K562 (cell line): ENCODE results near the gene DCUN1D3. TPM values are rescaled to one million over a fixed set of nuclear protein-coding genes. Genes with fewer than 3 reads are reported as not detected.

Experiments
- ATAC-seq: fragments of 200-7000 bp; cut with Tn5 transposase; 3 replicates; pipeline ENCODE4 v1.9.1; 2020; ENCODE audit warnings: moderate library complexity
- BruUV-seq: library from RNA; stranded (reverse); fragments of 400-500 nt; replicated peaks from 2 replicates; lab custom pipeline; 2021; lab: Mats Ljungman, UMichigan
- CTCF ChIA-PET: fragments of 300-600 bp; formaldehyde crosslinking; extraction: SDS; loops from one replicate; lab custom pipeline; 2021; ENCODE audit warnings: low intra/inter-chr PET ratio; lab: Yijun Ruan, JAX
- POLR2A ChIA-PET: fragments of 300-600, 350-650 bp; sonication (Branson Sonifier 250); formaldehyde crosslinking; extraction: SDS; loops from one replicate; lab custom pipeline; 2021; ENCODE audit warnings: antibody characterized with exemption, inconsistent platforms; lab: Yijun Ruan, JAX
- DNase-seq, 4 experiments: peaks; one replicate each; pipeline versions ENCODE4 v3.0.0 to v3.0.0-alpha.2; 2011 to 2018; ENCODE audit warnings: low spot score in 3 of 4, mixed read lengths in 3 of 4; ENCODE audit errors: extremely low read depth in 1 of 4
- FAIRE-seq: peaks from 2 replicates; lab custom pipeline; 2011; peaks lifted over from hg19 to GRCh38; lab: Jason Lieb, UNC
- H2AFZ ChIP-seq: 2 replicates; pipeline ENCODE4 v1.6.0; 2011; ENCODE audit warnings: low read depth, low read length, control low read depth, inconsistent platforms
- H3K27ac ChIP-seq: fragments of 200-600 bp; 3 replicates; pipeline ENCODE4 v1.8.0; 2011; ENCODE audit warnings: low read depth, mild to moderate bottlenecking, control low read depth, inconsistent platforms, low read length, moderate library complexity, mixed read lengths; ENCODE audit errors: extremely low read depth
- H3K27me3 ChIP-seq, 2 experiments: fragments of 300-600 bp in 1 of 2; 2 replicates in 1 of 2; 3 replicates in 1 of 2; pipeline versions ENCODE4 v1.6.0 to v1.8.0; 2011; ENCODE audit warnings: inconsistent platforms in 2 of 2, low read length in 2 of 2, mild to moderate bottlenecking in 1 of 2, mixed read lengths in 1 of 2, moderate library complexity in 1 of 2; ENCODE audit not compliant: control insufficient read depth in 2 of 2, insufficient read depth in 2 of 2
- H3K36me3 ChIP-seq: fragments of 300-600 bp; 3 replicates; pipeline ENCODE4 v1.8.0; 2011; ENCODE audit warnings: mild to moderate bottlenecking, low read length, inconsistent platforms; ENCODE audit not compliant: control insufficient read depth, insufficient read depth
- H3K4me1 ChIP-seq, 2 experiments: fragments of 200-600 bp in 1 of 2; replicated peaks in 1 of 2; 2 replicates in 1 of 2; 3 replicates in 1 of 2; pipeline versions ENCODE4 v1.5.1 to v1.8.0; 2011; ENCODE audit warnings: inconsistent platforms in 2 of 2, low read length in 2 of 2, mild to moderate bottlenecking in 1 of 2, mixed read lengths in 1 of 2, moderate library complexity in 1 of 2; ENCODE audit not compliant: control insufficient read depth in 2 of 2, insufficient read depth in 2 of 2
- H3K4me2 ChIP-seq: 2 replicates; pipeline ENCODE4 v1.6.1; 2011; ENCODE audit warnings: low read length, control low read depth, inconsistent platforms, mixed read lengths; ENCODE audit not compliant: insufficient read depth
- H3K4me3 ChIP-seq: fragments of 200-600 bp; sonication (generic), shearing (Covaris generic); 2 replicates; pipeline ENCODE4 v1.5.1; 2016; ENCODE audit warnings: control low read depth, inconsistent platforms
- H3K79me2 ChIP-seq: fragments of 200-600 bp; 3 replicates; pipeline ENCODE4 v1.8.0; 2011; ENCODE audit warnings: low read length, inconsistent platforms; ENCODE audit not compliant: control insufficient read depth, insufficient read depth
- H3K9ac ChIP-seq, 2 experiments: 2 replicates each; pipeline versions ENCODE4 v1.6.0 to v1.6.1; 2011; ENCODE audit warnings: low read depth in 2 of 2, low read length in 2 of 2, control low read depth in 1 of 2, inconsistent platforms in 1 of 2, mild to moderate bottlenecking in 1 of 2, mixed read lengths in 1 of 2; ENCODE audit not compliant: insufficient read depth in 1 of 2
- H3K9me1 ChIP-seq: one replicate; pipeline ENCODE4 v1.6.0; 2011; ENCODE audit warnings: inconsistent platforms, mild to moderate bottlenecking, low read length, moderate library complexity; ENCODE audit not compliant: control insufficient read depth, insufficient read depth
- H3K9me3 ChIP-seq: replicated peaks from 2 replicates; pipeline ENCODE4 v1.5.1; 2011; ENCODE audit warnings: low read depth, low read length, inconsistent platforms; ENCODE audit not compliant: control insufficient read depth, insufficient read depth
- H4K20me1 ChIP-seq: replicated peaks from 2 replicates; pipeline ENCODE4 v1.6.1; 2011; ENCODE audit warnings: low read length, inconsistent platforms, mixed read lengths; ENCODE audit not compliant: control insufficient read depth, insufficient read depth
- ETS2 ChIP-seq: IDR thresholded peaks from 2 replicates; pipeline ENCODE4 v1.6.1; 2016; ENCODE audit warnings: borderline replicate concordance, missing genetic modification characterization, mild to moderate bottlenecking, moderate library complexity, missing compliant biosample characterization; ENCODE audit not compliant: poor library complexity, severe bottlenecking
- FOXK1 ChIP-seq: sonication (generic); formaldehyde crosslinking; IDR thresholded peaks from 2 replicates; pipeline ENCODE4 v1.8.0; 2022; ENCODE audit warnings: missing genetic modification reagents, mild to moderate bottlenecking, borderline replicate concordance
- GABPB2 ChIP-seq: fragments of 250-450 bp; sonication (Bioruptor Pico); conservative IDR thresholded peaks from 2 replicates; pipeline ENCODE4 v1.5.1; 2021; ENCODE audit warnings: mild to moderate bottlenecking
- HEY1 ChIP-seq: fragments of 250-450 bp; sonication (Bioruptor Pico); IDR thresholded peaks from 2 replicates; pipeline ENCODE4 v1.5.0; 2020; ENCODE audit warnings: mild to moderate bottlenecking, moderate library complexity, borderline replicate concordance
- MCM5 ChIP-seq: fragments of 450-650 bp; IDR thresholded peaks from 2 replicates; pipeline ENCODE4 v1.6.1; 2016; ENCODE audit warnings: low read depth
- RNF219 ChIP-seq: fragments of 250-450 bp; sonication (Bioruptor Pico); IDR thresholded peaks from 2 replicates; pipeline ENCODE4 v1.5.0; 2022; ENCODE audit warnings: mild to moderate bottlenecking
- SREBF2 ChIP-seq: sonication (generic); formaldehyde crosslinking; IDR thresholded peaks from 2 replicates; pipeline ENCODE4 v1.4.0; 2020; ENCODE audit warnings: mild to moderate bottlenecking, missing genetic modification reagents
- ZBTB26 ChIP-seq: fragments of 450-650 bp; formaldehyde crosslinking; IDR thresholded peaks from 2 replicates; pipeline ENCODE4 v1.4.0; 2022; ENCODE audit warnings: missing genetic modification characterization
- ZBTB7A ChIP-seq: IDR thresholded peaks from 2 replicates; pipeline ENCODE4 v1.6.1; 2011; ENCODE audit warnings: low read depth, mild to moderate bottlenecking, low read length, moderate library complexity, borderline replicate concordance; ENCODE audit not compliant: control insufficient read depth
- ZNF134 ChIP-seq: fragments of 250-450 bp; sonication (Bioruptor Pico); conservative IDR thresholded peaks from 2 replicates; pipeline ENCODE4 v1.4.0; 2020
- WGBS: fragments of 100-300 bp; shearing (Covaris generic); methylation state at CpG from one replicate; pipeline ENCODE4 v1.1.6; 2016; ENCODE audit warnings: low coverage, mixed read lengths; ENCODE audit not compliant: insufficient coverage; ENCODE audit errors: missing lambda C conversion rate; 5-methylcytosine and 5-hydroxymethylcytosine counted together
- in situ Hi-C: fragments of 300-500 bp; cut with MboI; formaldehyde crosslinking; loops from 4 replicates; pipeline ENCODE4 v1.15.0; 2018; ENCODE audit warnings: inconsistent platforms, mixed read lengths
- intact Hi-C: fragments of 100-400 bp; cut with micrococcal nuclease; formaldehyde crosslinking; loops from 2 replicates; pipeline ENCODE4 v1.14.2; 2022
- polyA plus RNA-seq, 8 experiments: library from polyadenylated mRNA; depleted of rRNA in 4 of 8; stranded (reverse) in 5 of 8; unstranded in 3 of 8; fragments of >200 nt; fragmentation: Nextera tagmentation in 2 of 8; fragmentation: Illumina TruSeq in 1 of 8; extraction: Ambion mirVana in 2 of 8; extraction: Trizol in 1 of 8; gene quantifications; 2 replicates each; pipeline versions ENCODE4 v1.2.1 to v1.2.3, GENCODE V29; 2011 to 2014; ENCODE audit warnings: inconsistent platforms in 1 of 8, missing spikeins in 1 of 8
- total RNA-seq, 7 experiments: library from RNA; depleted of rRNA in 6 of 7; stranded (reverse); fragments of >200 nt in 6 of 7; fragmentation: Illumina TruSeq in 2 of 7; extraction: Trizol in 2 of 7; gene quantifications; 2 replicates each; pipeline versions ENCODE4 v1.2.1 to v1.2.3, GENCODE V29; 2011 to 2021; ENCODE audit warnings: low replicate concordance in 1 of 7
- TF ChIP-seq, protein P1 (sequence below): fragments of 450-650 bp; IDR thresholded peaks from 2 replicates; pipeline ENCODE4 v1.7.0; 2016; ENCODE audit warnings: borderline replicate concordance

DCUN1D3 gene
- total and polyA plus RNA-seq, 9 of the 15 experiments (the other 6 are each of a cell fraction or from before 2014, with no cell fraction given), result 1.0 to 4.7 (median 2.2) TPM

- no peaks in the 10 kb centered on the region for H3K27me3 ChIP-seq
- peaks cover 3% of the 10 kb centered on the region; the same call in 1 of the 3 replicates for H3K36me3 ChIP-seq
- no peak overlapping the region for H3K9ac ChIP-seq
- no peak overlapping the region for H3K4me2 ChIP-seq
- H4K20me1 ChIP-seq, result no peaks in the 10 kb centered on the region
- WGBS, result 74% methylated on average over 3 of the region's 4 CpGs
- FAIRE-seq (no peak), ATAC-seq (no peak), DNase-seq (no peak)
- intact Hi-C loops, result no loop called here
- POLR2A ChIA-PET, result interaction anchor here (0.5 to 0.6 kb wide), 2 partner anchors 8 to 16 kb away, joined by 3 read pairs; no protein-coding TSS in a partner anchor
- H3K27ac ChIP-seq, result no peak overlapping the region
- in situ Hi-C loops, result no loop called here
- no TSS peak for BruUV-seq
- no peak overlapping the region for H3K4me3 ChIP-seq
- TF ChIP-seq HEY1 (CRISPR knock-in tag) (no peak), ZBTB7A (no peak), SREBF2 (CRISPR knock-in tag) (no peak), ZBTB26 (no peak), ETS2 (tag) (no peak), GABPB2 (CRISPR knock-in tag) (no peak), MCM5 (no peak), FOXK1 (CRISPR knock-in tag) (no peak), RNF219 (CRISPR knock-in tag) (no peak), ZNF134 (CRISPR knock-in tag) (no peak)
- TF ChIP-seq, protein P1, sequence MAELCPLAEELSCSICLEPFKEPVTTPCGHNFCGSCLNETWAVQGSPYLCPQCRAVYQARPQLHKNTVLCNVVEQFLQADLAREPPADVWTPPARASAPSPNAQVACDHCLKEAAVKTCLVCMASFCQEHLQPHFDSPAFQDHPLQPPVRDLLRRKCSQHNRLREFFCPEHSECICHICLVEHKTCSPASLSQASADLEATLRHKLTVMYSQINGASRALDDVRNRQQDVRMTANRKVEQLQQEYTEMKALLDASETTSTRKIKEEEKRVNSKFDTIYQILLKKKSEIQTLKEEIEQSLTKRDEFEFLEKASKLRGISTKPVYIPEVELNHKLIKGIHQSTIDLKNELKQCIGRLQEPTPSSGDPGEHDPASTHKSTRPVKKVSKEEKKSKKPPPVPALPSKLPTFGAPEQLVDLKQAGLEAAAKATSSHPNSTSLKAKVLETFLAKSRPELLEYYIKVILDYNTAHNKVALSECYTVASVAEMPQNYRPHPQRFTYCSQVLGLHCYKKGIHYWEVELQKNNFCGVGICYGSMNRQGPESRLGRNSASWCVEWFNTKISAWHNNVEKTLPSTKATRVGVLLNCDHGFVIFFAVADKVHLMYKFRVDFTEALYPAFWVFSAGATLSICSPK, result no peak
- CTCF ChIA-PET, result no interaction called here
- no peaks in the 10 kb centered on the region for H3K9me1 ChIP-seq
- no peaks in the 10 kb centered on the region for H3K9me3 ChIP-seq
- H3K4me1 ChIP-seq, result peaks cover 18 to 40% of the 10 kb centered on the region in 2 experiments
- H2AFZ ChIP-seq, result no peak overlapping the region
- H3K79me2 ChIP-seq, result peaks cover 14% of the 10 kb centered on the region
Measured at GRCh38 chr16:20906341-20907255, 6.4 kb upstream of the DCUN1D3 start.
